ENCODE results near the gene ARRDC1.

- no peak for TF ChIP-seq EZH2 (IDR thresholded peaks at IDR 0.05; ENCODE audit: borderline replicate concordance, insufficient read depth, low read length, poor library complexity, severe bottlenecking)
- TF ChIP-seq, protein P1, sequence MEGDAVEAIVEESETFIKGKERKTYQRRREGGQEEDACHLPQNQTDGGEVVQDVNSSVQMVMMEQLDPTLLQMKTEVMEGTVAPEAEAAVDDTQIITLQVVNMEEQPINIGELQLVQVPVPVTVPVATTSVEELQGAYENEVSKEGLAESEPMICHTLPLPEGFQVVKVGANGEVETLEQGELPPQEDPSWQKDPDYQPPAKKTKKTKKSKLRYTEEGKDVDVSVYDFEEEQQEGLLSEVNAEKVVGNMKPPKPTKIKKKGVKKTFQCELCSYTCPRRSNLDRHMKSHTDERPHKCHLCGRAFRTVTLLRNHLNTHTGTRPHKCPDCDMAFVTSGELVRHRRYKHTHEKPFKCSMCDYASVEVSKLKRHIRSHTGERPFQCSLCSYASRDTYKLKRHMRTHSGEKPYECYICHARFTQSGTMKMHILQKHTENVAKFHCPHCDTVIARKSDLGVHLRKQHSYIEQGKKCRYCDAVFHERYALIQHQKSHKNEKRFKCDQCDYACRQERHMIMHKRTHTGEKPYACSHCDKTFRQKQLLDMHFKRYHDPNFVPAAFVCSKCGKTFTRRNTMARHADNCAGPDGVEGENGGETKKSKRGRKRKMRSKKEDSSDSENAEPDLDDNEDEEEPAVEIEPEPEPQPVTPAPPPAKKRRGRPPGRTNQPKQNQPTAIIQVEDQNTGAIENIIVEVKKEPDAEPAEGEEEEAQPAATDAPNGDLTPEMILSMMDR (IDR thresholded peaks at IDR 0.05; ENCODE audit: poor library complexity, severe bottlenecking) = no peak
Observed at GRCh38 chr9:137664676-137665075, 59.2 kb downstream of the ARRDC1 start.
